GM13977 (cell line): ENCODE results near the gene KCNQ1.

Experiments
- DNase-seq: peaks from one replicate; pipeline ENCODE4 v3.0.0; 2012; ENCODE audit warnings: low spot score
- CTCF ChIP-seq: IDR thresholded peaks from 2 replicates; pipeline ENCODE4 v1.5.1; 2012; ENCODE audit warnings: mild to moderate bottlenecking, control low read depth; ENCODE audit not compliant: insufficient read depth; ENCODE audit errors: extremely low read depth, missing control alignments
- in situ Hi-C: fragments of 300-500 bp; cut with MboI; formaldehyde crosslinking; loops from one replicate; pipeline ENCODE4 v1.12.0; 2022; ENCODE audit warnings: low sequenced_read_pairs, low pct_unique_long_range_greater_than_20kb, mixed read lengths, inconsistent platforms; ENCODE audit not compliant: unreplicated experiment

KCNQ1 gene

DNA sequence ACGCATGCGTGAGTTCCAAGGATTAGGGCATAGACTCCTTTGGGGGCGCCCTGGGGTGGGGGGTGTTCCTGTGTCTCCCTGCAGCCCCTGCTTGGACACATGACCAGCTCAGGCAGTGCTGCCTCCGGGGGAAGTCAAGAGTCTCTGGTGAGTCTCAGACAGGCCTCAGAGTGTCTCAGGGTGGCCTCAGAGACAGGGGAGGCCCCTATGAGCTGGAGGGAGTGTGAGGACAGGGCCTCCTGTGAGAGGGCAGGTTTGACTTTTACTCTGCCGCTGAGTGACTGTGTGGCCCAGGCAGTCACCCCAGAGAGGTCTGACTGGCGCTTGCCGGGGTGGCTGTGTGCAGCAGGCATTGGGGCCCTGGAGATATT, 296.2 kb downstream of the KCNQ1 start:
- in situ Hi-C loops: no loop called here
- no peak for DNase-seq
- no peak for TF ChIP-seq CTCF

GRCh38 chr11:2741377-2742131, 296.7 kb downstream of the KCNQ1 start:
- DNase-seq: no peak
- in situ Hi-C loops: no loop called here
- no peak for TF ChIP-seq CTCF

GRCh38 chr11:2742201-2742600, 297.4 kb downstream of the KCNQ1 start:
- DNase-seq: no peak
- in situ Hi-C loops: no loop called here
- no peak for TF ChIP-seq CTCF

GRCh38 chr11:2742611-2743426, 298.0 kb downstream of the KCNQ1 start:
- in situ Hi-C loops: no loop called here
- TF ChIP-seq CTCF: no peak

DNA sequence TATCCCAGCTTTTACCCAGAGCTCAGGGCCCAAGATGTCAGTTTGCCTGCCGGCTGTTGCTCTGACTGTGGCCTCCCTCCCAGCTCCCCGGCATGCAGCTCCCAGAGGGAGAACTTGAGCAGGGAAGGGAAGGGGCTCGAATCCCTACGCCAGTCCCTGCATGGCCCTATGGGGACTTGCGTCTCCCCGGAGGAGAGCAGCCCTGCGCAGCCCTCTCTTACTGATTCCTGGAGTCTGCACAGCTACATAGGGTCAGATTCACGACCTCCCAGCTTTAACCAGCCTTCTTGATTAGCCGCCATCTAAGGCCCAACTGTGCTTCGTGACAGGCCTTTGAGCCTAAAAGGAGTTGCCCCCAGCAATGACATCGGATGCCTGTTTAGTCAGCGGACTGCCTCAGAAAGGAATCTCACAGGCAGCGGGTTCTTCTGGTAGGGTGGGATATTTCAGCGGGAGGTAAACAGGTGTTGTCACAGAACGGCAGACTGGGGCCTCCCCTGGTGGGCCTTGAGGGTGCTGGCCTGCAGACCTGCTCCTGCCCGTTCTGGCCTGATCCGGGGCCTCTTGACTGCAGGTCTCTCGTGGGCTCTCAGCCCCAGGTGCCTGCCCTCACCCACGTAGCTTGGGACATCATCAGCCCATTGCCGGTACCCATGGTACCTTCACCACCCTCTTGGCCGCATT, 298.8 kb downstream of the KCNQ1 start:
- in situ Hi-C loops: no loop called here
- no peak for DNase-seq
- TF ChIP-seq CTCF: no peak

More at GRCh38 chr11:2742611-2743426, 298.0 kb downstream of the KCNQ1 start:
- DNase-seq: no peak

DNA sequence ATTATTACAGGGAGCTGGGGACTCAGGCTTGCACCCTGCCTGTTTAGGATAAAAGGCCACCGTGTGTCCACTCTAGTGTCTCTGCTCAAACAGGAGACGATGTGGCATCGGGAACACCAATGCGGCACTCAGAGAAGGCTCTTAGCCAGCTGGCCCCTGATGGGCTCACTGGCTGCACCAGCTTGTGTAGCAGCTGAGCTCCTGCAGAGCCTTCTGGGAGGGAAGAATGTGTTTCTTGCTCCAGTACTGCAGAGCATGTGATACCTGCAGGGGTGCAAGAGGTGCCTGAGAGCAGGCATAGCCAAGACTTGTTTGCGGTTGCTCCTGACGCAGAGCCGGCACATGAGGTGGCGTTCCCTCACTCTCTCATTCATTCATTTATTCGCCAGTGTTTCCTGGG, 299.4 kb downstream of the KCNQ1 start:
- TF ChIP-seq CTCF: no peak
- in situ Hi-C loops: no loop called here
- DNase-seq: no peak
